Activated CD8-positive, alpha-beta memory T cell treated with anti-CD3 and anti-CD28 coated beads for 48 hours (primary cell): ENCODE data around the gene INF2.
"Not testable (repeated sequence)": the region's sequence is repeated elsewhere in the genome, so short reads cannot be mapped to it uniquely, and the experiment has no call there.

Experiments used
- DNase-seq, 3 experiments: peaks; one replicate each; pipeline ENCODE4 v3.0.0-alpha.2; 2020; ENCODE audit warnings: low read depth in 2 of 3, low spot score in 2 of 3

The INF2 gene

DNA sequence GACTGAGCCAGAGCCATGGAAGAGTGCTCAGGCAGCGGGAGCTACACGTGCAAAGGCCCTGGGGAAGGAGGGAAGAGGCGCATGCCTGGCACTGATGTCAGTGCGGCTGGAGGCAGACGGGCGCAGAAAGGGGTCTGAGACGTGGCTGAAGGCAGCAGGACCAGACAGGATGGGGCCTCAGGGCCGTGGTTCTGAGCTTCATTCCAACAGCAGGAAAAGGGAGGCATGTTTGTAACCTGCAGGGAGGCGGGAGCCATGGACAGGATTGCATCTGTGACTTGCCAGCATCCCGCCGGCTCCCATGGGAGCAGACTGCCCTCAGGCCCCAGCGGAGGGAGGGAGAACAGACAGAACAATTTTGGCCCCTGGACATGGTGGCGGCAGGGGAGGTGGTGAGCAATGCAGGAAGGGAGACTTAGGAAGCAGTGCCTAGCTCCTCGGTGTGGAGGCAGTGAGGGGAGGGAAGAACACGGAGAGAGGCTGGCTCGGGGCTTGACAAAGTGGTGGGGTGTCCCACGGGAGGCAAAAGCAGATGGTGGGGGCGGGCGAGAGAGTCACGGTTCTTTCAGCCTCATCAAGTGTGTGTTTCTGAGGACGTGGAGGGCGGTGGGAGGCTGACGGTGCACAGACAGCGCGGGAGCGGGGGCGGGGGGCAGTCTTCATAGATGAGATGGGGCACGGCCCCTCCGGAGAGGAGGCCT lies 33.3 kb upstream of the INF2 start:
- DNase-seq = no peak

DNA sequence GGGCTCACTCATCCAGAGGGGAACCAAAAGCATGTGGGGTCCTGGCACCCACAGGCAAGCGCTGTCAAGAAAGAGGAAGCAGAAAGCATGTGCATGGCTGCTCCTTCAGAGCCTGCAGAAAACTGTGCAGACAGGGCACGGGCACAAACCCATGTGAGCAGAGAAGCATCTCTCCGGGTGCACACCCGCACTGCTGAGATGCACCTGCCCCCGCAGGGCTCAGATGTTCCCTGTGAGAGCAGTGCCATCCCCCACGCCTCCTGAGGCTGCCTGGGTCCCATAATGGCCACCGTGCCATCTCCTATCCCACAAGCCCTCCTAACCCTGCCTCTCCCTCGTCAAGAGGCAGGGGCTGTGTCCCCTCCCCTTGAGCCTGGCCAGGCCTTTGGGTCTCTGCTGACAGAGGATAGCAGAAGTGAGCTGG lies 32.3 kb upstream of the INF2 start:
- no peak for DNase-seq

DNA sequence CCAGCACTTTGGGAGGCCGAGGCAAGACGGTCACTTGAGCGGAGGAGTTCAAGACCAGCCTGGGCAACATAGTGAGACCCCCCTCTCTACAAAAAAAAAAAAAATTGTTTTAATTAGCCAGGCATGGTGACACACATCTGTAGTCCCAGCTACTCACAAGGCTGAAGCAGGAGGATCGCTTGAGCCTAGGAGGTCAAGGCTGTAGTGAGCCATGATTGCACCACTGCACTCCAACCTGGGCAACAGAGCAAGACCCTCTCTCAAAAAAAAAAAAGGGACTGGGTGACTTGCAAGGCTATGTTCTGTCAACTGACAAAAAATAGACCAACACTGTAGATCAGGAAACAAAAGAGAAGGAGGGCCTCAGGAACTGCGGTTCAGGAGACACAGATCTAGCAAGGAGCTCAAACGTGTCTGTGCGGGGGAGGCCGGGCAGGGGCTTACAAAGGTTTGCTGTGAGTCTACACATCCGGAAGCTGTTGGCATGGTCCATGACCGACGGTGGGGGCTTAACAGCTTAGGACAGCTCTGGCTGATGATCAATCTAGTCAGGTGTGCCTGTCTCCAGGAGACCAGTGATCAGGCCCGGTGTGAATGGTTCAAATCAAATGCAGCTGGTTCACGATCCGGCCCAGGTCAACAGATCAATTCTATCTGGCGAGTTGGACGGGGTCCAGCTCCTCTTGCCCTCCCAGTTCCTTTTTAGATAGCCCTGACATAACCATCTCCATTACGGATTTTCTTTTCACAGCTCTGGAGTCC lies 31.7 kb upstream of the INF2 start:
- no peak for DNase-seq

DNA sequence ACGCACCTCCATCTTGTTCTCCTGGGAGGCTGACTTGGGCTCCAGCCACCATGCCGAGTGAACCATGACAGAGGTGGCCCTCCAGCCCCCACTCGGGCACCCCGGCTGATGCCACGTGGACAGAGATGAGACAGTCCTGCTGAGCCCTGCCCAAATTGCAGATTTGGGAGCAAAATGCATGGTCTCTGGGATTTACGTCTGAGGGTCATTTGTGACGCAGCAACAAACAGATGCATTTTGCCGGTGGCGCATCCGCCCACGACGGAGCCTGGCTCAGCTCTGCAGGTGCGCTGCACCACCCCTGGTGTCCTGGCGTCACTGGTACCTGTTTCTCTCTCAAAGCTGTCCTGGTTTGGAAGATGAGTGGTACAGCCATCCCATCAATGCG lies 31.1 kb upstream of the INF2 start:
- no peak for DNase-seq

- no peak for DNase-seq
These were observed 30.3 kb upstream of the INF2 start for GRCh38 chr14:104659146-104659545.

DNA sequence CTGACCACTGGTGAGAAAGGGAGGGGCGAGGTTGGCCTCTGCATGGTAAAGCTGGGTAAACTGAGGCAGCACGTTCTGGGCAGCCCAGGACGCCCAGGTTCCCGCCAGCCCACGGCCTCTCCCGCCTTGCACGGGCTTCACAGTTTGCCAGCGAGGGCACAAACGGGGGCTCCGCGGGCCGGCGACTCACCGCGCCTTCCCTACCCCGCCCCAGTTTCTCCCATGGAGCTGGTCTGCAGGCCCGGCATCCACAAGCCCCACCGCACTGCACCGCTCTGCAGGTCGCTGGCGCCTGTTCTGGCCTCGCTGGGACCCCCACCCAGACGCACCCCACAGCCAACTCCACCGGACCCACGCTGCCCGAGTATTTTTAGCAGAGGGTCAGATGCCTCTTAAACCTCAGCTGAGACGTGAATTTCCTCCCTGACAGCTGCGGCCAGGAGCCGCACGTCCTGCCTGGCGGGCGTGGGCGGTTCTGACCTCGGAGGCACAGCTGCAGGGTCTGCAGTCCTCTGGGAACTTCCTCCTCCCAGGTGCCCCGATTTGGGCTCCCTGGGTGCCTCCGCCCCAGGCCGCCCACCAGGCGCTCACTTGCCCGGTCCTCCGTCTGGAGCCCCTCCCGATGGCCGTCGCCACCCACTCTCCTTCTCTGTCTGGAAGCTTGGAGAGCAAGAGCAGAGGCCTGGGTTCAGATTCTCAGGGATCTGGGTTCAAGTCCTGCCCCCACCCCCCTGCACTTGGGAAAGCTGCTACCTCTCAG lies 29.5 kb upstream of the INF2 start:
- no peak for DNase-seq

- no peak for DNase-seq
These were observed 28.8 kb upstream of the INF2 start for GRCh38 chr14:104660597-104660996.

DNA sequence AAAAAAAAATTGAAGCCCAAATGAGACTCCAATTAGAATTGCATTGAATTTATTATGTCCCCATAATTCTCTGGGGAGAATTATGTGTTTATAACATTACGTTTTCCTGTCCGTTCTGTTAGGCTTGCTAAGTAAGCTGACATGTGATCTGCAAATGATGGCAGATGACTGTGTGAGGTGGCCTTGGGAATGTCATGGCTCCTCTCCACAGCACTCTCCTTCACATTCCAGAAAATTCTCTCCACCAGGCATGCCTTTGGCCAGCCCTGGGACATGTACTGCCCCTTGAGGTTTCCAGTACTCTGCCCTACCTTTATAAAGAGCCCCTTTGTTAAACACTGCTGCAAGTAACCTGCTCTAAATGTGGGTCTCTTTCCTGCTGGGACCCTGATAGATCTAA lies 28.3 kb upstream of the INF2 start:
- no peak for DNase-seq

DNA sequence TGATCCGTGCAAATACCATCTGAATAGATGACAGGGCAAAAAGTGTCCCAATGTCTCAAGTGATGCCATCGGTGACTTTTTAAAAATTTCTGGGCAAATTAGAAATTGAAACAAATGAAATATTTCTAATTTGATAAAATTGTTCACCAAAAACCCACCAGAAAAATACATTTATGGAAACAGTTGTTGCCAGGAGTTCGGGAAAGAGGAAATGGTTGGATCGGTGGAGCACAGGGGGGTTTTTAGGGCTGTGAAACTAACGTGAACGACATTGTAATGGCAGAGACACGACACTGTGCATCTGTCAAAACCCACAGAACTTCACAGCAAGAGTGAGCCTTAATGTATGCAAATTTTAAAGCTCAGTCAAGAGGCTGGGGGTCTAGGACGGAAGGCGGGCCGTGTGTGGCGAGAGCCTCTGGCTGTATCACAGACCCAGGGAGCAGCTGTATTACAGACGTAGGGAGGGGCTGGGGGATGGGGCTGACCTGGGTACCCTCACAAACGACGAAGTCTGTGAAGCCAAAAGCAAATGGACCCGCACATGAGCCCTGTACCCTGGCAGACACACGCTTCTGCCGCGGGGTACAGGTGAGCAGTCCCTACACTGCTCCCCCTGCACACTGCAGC lies 27.8 kb upstream of the INF2 start:
- DNase-seq = not testable (repeated sequence)

- not testable (repeated sequence) for DNase-seq
These were observed 26.9 kb upstream of the INF2 start for GRCh38 chr14:104662472-104662871.

DNA sequence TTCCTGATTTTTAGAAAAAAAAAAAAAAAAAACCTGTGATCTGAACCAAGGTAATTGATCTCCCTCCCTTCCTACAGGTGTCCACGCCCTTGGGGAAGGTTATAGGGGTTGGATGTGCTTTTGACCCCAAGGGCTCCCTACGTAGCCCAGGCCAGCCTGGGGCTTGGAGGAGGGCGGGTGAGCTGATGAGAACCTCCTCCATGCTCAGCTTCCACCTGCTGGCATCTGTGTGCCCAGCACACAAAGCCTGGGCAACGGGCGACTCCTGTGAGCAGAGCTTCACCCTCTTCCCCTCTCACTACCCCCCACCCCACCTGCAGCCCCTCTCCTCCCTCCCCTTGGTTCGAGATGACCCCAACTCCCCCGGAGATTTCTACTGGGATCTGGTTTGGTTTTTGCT lies 25.3 kb upstream of the INF2 start:
- no peak for DNase-seq

- no peak for DNase-seq
These were observed 24.8 kb upstream of the INF2 start for GRCh38 chr14:104664588-104664987.

- no peak for DNase-seq
These were observed 24.2 kb upstream of the INF2 start for GRCh38 chr14:104665114-104665656.

- no peak for DNase-seq
These were observed 23.5 kb upstream of the INF2 start for GRCh38 chr14:104665657-104666522.

GRCh38 chr14:104666523-104666895 lies 22.9 kb upstream of the INF2 start:
- not testable (repeated sequence) for DNase-seq

DNA sequence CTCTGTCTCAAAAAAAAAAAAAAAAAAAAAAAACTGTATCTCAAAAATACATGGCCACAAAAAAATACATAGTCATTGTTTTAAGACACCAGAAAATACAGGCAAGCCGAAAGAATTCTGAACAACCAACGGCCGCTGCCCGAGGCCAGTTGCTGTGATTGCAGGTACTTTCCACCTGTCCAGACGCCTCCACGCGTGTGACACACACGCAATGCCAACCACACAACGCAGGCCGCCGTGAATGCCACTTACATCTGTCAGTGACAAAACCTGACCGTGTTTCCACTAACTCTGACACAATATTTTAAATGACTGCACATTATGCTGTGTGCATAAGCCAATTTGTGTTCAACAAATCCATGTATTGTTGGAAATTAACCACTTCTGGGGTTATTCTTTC lies 22.4 kb upstream of the INF2 start:
- DNase-seq = no peak

DNA sequence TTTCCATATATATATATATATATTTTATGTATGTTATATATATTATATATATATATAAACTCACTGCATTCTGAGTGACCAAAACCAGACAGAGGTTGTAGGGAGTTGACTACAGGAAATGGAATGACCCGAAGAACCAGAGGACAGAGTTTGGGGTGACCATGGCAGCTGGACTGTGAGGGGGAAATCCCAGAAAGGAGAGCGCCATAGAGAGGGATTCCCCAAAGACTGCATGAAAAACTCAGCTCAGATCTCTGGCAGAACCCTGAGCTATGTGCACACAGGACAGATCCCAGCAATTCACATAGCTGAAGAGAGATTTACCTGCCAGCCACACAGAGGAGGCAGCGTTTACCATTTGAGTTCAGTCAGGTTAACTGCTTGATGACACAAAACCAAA lies 19.7 kb upstream of the INF2 start:
- DNase-seq = no peak

DNA sequence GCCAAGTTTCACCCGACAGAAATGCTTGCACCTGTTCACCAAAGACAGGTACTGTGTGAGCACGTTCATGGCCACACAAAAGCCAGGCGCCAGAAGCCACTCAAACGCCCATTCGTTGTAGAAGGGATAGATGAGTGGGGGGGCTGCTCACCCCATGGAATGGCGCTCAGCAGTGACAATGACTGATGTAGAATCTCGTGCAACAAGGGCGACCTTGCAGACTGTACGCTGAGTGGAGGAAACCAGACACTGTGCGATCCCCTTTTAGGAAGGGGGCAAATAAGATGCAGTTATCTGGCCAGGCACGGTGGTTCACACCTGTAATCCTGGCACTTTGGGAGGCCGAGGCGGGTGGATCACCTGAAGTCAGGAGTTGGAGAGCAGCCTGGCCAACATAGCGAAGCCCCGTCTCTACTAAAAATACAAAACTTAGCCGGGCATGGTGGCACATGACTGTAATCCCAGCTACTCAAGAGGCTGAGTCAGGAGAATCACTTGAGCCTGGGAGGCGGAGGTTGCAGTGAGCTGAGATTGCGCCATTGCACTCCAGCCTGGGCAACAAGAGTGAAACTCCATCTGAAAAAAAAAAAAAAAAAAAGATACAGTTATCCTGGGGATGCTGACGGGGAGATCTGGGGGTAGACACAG lies 18.0 kb upstream of the INF2 start:
- DNase-seq = not testable (repeated sequence)

GRCh38 chr14:104672119-104672518 lies 17.3 kb upstream of the INF2 start:
- not testable (repeated sequence) for DNase-seq

DNA sequence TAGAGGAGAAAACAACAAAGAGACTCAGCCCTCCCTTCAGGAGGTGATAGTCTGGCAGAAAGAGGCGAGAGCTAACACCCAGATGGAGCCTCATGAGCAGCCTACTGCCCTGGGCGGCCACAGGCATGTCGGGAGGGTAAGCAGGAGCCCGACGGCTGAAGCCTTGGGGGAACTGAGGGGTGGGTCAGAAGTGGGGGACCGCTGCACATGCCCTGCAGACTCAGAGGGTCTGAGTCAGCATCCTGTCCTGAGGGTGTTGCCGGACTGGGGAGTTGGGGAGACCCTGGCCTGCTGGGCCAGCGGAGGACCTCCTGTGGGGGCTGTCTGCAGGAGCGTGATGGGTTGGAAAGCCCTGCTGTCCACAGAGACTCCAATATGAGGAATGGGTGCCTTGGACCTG lies 15.9 kb upstream of the INF2 start:
- no peak for DNase-seq
